Mesenteric fat pad (tissue), 1 donor: Measurements from ENCODE around the gene TMEM130. TPM values are rescaled to one million over a fixed set of nuclear protein-coding genes. Genes with fewer than 3 reads are reported as not detected.

Experiments
- DNase-seq: peaks from one replicate; pipeline ENCODE4 v3.0.0-alpha.2; 2020; ENCODE audit warnings: low spot score
- long read RNA-seq: library from polyadenylated mRNA; unstranded; transcript quantifications from one replicate; pipeline ENCODE4 v2.0.0, GENCODE V29; 2020
- total RNA-seq: library from RNA; stranded (reverse); fragmentation: NEBNext Ultra II Directional; extraction: Animal tissue kit (Norgen Biotek cat#: 25700); gene quantifications from one replicate; pipeline ENCODE4 v1.2.1, GENCODE V29; 2021
- donor health status: DM: yes; HTN: yes; CAD: no.

Gene TMEM130
- 0.29 TPM for total RNA-seq
- long read RNA-seq: 0 reads

GRCh38 chr7:98869597-98870120 lies at the start of gene TMEM130:
TMEM130 (minus strand) TSS chr7:98870014; CDS start chr7:98869861, 153 bp downstream.
- no peak for DNase-seq

- no peak for DNase-seq
These were observed 47.5 kb upstream of the TMEM130 start for GRCh38 chr7:98917331-98917730.

- no peak for DNase-seq
These were observed 43.8 kb upstream of the TMEM130 start for GRCh38 chr7:98913612-98914011.

GRCh38 chr7:98913026-98913425 lies 43.2 kb upstream of the TMEM130 start:
- no peak for DNase-seq

- no peak for DNase-seq
These were observed 42.1 kb upstream of the TMEM130 start for GRCh38 chr7:98911916-98912315.

GRCh38 chr7:98910427-98910826 lies 40.6 kb upstream of the TMEM130 start:
- no peak for DNase-seq

- no peak for DNase-seq
These were observed 39.7 kb upstream of the TMEM130 start for GRCh38 chr7:98909487-98909886.

GRCh38 chr7:98908585-98908984 lies 38.8 kb upstream of the TMEM130 start:
- no peak for DNase-seq

- DNase-seq: no peak
These were observed 37.8 kb upstream of the TMEM130 start for GRCh38 chr7:98907570-98907969.

- no peak for DNase-seq
These were observed 33.4 kb upstream of the TMEM130 start for GRCh38 chr7:98903246-98903645.

GRCh38 chr7:98902523-98902922 lies 32.7 kb upstream of the TMEM130 start:
- DNase-seq: no peak

- DNase-seq: no peak
These were observed 31.0 kb upstream of the TMEM130 start for GRCh38 chr7:98900815-98901214.

- no peak for DNase-seq
These were observed 30.0 kb upstream of the TMEM130 start for GRCh38 chr7:98899816-98900215.

- no peak for DNase-seq
These were observed 22.8 kb upstream of the TMEM130 start for GRCh38 chr7:98892609-98893008.

- no peak for DNase-seq
These were observed 17.2 kb upstream of the TMEM130 start for GRCh38 chr7:98887038-98887437.

GRCh38 chr7:98884416-98884815 lies 14.6 kb upstream of the TMEM130 start:
- no peak for DNase-seq

GRCh38 chr7:98881561-98882315 lies 11.9 kb upstream of the TMEM130 start:
- no peak for DNase-seq

GRCh38 chr7:98880485-98880884 lies 10.7 kb upstream of the TMEM130 start:
- no peak for DNase-seq

- DNase-seq: peak; percentile 64
These were observed 10.1 kb upstream of the TMEM130 start for GRCh38 chr7:98879979-98880315.

GRCh38 chr7:98879198-98879978 lies 9.6 kb upstream of the TMEM130 start:
- DNase-seq: peak; percentile 80

GRCh38 chr7:98878365-98879197 lies 8.8 kb upstream of the TMEM130 start, which contains the start of gene TRRAP:
TRRAP (plus strand) TSS chr7:98878532; CDS start chr7:98881151, 2,619 bp downstream.
- peak; percentile 93 for DNase-seq
